Caco-2 (cell line): Measurements from ENCODE around the gene TP53I3. TPM values are rescaled to one million over a fixed set of nuclear protein-coding genes. Genes with fewer than 3 reads are reported as not detected.
A peak's percentile ranks its signal among the peaks of the same experiment; 100 is the strongest.

Experiments
- BruUV-seq: library from RNA; stranded (reverse); fragments of 400-500 nt; replicated peaks from 2 replicates; lab custom pipeline; 2021; lab: Mats Ljungman, UMichigan
- CTCF ChIA-PET: fragments of 300-600 bp; sonication (Branson Sonifier 250); formaldehyde crosslinking; loops from one replicate; lab custom pipeline; 2022; ENCODE audit warnings: antibody characterized with exemption; lab: Charles Lee
- POLR2A ChIA-PET: fragments of 300-600 bp; sonication (Branson Sonifier 250); formaldehyde crosslinking; loops from one replicate; lab custom pipeline; 2022; ENCODE audit warnings: antibody characterized with exemption; lab: Charles Lee
- DNase-seq, 2 experiments: peaks; one replicate each; pipeline versions ENCODE4 v3.0.0 to v3.0.0-alpha.2; 2020 to 2022
- H3K27me3 ChIP-seq: replicated peaks from 2 replicates; pipeline ENCODE4 v1.6.0; 2011; ENCODE audit warnings: low read length; ENCODE audit not compliant: control insufficient read depth, insufficient read depth
- H3K36me3 ChIP-seq: 2 replicates; pipeline ENCODE4 v1.5.1; 2011; ENCODE audit warnings: low read length; ENCODE audit not compliant: control insufficient read depth, insufficient read depth
- H3K4me1 ChIP-seq: fragments of 250-450 bp; sonication (Bioruptor Pico); 2 replicates; pipeline ENCODE4 v1.5.1; 2020; ENCODE audit warnings: mild to moderate bottlenecking
- H3K4me3 ChIP-seq: 2 replicates; pipeline ENCODE4 v1.5.1; 2011; ENCODE audit warnings: low read depth, mild to moderate bottlenecking, control low read depth, low read length
- H3K9me3 ChIP-seq: fragments of 250-450 bp; sonication (Bioruptor Pico); 2 replicates; pipeline ENCODE4 v1.5.1; 2020; ENCODE audit warnings: mild to moderate bottlenecking, moderate library complexity
- H3K27ac Mint-ChIP-seq: one replicate; pipeline ENCODE4 v1.8.0; 2022; ENCODE audit warnings: mixed read lengths; ENCODE audit not compliant: unreplicated experiment
- H3K27me3 Mint-ChIP-seq: one replicate; pipeline ENCODE4 v1.8.0; 2022; ENCODE audit warnings: mixed read lengths; ENCODE audit not compliant: insufficient read depth, unreplicated experiment
- H3K36me3 Mint-ChIP-seq: one replicate; pipeline ENCODE4 v1.8.0; 2022; ENCODE audit warnings: mild to moderate bottlenecking, mixed read lengths; ENCODE audit not compliant: insufficient read depth, unreplicated experiment
- H3K4me1 Mint-ChIP-seq: one replicate; pipeline ENCODE4 v1.8.0; 2022; ENCODE audit warnings: low read depth, mixed read lengths; ENCODE audit not compliant: unreplicated experiment
- H3K4me3 Mint-ChIP-seq: one replicate; pipeline ENCODE4 v1.8.0; 2022; ENCODE audit warnings: mild to moderate bottlenecking, moderate library complexity, mixed read lengths; ENCODE audit not compliant: unreplicated experiment
- H3K9me3 Mint-ChIP-seq: one replicate; pipeline ENCODE4 v1.8.0; 2022; ENCODE audit warnings: mixed read lengths; ENCODE audit not compliant: unreplicated experiment
- intact Hi-C: fragments of 100-400 bp; cut with micrococcal nuclease; formaldehyde crosslinking; loops from one replicate; pipeline ENCODE4 v1.10.0; 2022; ENCODE audit not compliant: unreplicated experiment
- total RNA-seq: library from RNA; stranded (reverse); gene quantifications from 2 replicates; pipeline ENCODE4 v1.2.3, GENCODE V29; 2022
- TF ChIP-seq, protein P1 (sequence below), 2 experiments: fragments of 200-600 bp in 1 of 2; IDR thresholded peaks; 1 replicate in 1 of 2; 2 replicates in 1 of 2; pipeline versions ENCODE4 v1.5.1 to v1.8.0; 2011 to 2022; ENCODE audit warnings: antibody characterized with exemption in 1 of 2, control low read depth in 1 of 2, inconsistent platforms in 1 of 2, low read depth in 1 of 2, low read length in 1 of 2, mild to moderate bottlenecking in 1 of 2, moderate library complexity in 1 of 2; ENCODE audit not compliant: insufficient read depth in 1 of 2, severe bottlenecking in 1 of 2, unreplicated experiment in 1 of 2

The TP53I3 gene
- total RNA-seq, 1 experiment from 2014 or later, result 28.1 TPM

DNA sequence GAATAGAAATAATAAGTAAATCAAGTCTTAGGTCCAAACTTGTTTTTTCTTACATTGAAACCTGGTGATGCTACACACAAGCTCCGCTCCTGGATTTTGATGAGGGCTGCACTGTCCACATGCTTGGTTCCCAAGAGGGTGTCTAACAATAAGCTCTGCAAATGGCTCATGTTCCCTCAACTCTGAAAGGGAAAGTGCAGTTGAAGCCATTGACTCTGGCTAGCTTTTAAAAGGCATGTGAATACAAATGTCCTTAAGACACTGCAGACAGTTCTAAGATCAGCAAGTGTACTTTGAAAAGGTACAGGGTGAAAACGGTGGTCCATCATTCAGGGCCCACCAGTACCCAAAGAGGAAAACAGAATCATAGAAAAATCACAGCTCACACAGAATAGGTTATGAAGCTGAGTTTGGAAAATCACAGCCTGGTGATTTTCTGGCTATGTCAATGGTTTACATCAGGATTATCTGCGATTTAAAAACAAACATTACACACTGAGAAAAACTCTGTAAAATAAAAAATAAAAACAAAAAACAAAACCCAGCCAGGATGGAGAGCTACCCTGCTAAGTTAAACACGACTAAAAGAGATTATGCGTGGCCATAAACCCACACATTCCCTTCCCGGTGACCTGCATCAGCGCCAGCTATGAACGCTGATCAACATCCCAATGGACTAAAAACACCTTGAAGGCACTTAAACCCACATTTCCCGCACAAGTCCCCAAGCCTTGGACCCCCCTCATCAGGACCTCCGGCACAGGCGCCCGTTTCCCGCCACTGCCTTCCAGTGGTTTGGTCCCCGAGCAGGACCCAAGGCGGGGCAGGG lies 37.9 kb upstream of the TP53I3 start:
- Histone ChIP-seq H3K9me3 (no peaks in the 10 kb centered on the region), H3K36me3 (no peaks in the 10 kb centered on the region), H3K4me3 (peak overlapping the region; percentile 97), H3K27me3 (no peaks in the 10 kb centered on the region), H3K4me1 (no peaks in the 10 kb centered on the region)
- Mint-ChIP-seq H3K27ac (peak overlapping the region; percentile 88), H3K9me3 (no peaks in the 10 kb centered on the region), H3K4me1 (peaks cover 23% of the 10 kb centered on the region), H3K4me3 (peak overlapping the region; percentile 82), H3K36me3 (no peaks in the 10 kb centered on the region), H3K27me3 (no peaks in the 10 kb centered on the region)
- TF ChIP-seq, protein P1, sequence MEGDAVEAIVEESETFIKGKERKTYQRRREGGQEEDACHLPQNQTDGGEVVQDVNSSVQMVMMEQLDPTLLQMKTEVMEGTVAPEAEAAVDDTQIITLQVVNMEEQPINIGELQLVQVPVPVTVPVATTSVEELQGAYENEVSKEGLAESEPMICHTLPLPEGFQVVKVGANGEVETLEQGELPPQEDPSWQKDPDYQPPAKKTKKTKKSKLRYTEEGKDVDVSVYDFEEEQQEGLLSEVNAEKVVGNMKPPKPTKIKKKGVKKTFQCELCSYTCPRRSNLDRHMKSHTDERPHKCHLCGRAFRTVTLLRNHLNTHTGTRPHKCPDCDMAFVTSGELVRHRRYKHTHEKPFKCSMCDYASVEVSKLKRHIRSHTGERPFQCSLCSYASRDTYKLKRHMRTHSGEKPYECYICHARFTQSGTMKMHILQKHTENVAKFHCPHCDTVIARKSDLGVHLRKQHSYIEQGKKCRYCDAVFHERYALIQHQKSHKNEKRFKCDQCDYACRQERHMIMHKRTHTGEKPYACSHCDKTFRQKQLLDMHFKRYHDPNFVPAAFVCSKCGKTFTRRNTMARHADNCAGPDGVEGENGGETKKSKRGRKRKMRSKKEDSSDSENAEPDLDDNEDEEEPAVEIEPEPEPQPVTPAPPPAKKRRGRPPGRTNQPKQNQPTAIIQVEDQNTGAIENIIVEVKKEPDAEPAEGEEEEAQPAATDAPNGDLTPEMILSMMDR (IDR thresholded peaks at IDR 0.05; ENCODE audit: insufficient read depth in 1 of 2, low read depth in 1 of 2, low read length in 1 of 2, severe bottlenecking in 1 of 2, unreplicated experiment in 1 of 2), result no peak
- POLR2A ChIA-PET, result interaction anchor here (0.7 to 1.6 kb wide), 4 partner anchors 39 to 670 kb away, joined by 3 to 8 read pairs (median 7); partner anchors contain the start of genes ATAD2B, SF3B6 and TP53I3
- DNase-seq, result no peak
- CTCF ChIA-PET, result interaction anchor here (1.1 to 1.3 kb wide), 3 partner anchors 39 to 182 kb away, joined by 3 to 6 read pairs (median 4); partner anchors contain the start of gene UBXN2A
- TSS peak; percentile 83 for BruUV-seq
- intact Hi-C loops, result loop anchor here (1.0 kb wide), 2 partner anchors 38 to 46 kb away; partner anchors contain the start of genes SF3B6 and TP53I3

DNA sequence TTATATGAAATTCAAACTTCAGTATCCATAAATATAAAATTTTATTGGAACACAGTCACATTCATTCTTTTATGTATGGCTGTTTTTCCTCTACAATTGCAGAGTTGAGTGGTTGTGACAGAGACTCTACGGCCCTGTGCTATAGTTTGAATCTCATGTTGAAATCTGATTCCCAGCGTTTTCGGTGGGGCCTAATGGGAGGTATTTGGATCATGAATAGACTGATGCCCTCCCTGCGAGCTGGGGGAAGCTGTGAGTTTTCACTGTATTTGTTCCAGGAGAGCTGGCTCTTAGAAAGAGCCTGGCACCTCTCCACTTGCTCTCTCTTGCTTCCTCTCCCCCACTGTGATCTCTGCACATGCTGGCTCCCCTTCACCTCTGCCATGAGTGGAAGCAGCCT lies 36.8 kb upstream of the TP53I3 start:
- intact Hi-C loops, result no loop called here
- CTCF ChIA-PET, result no interaction called here
- no peak for DNase-seq
- Mint-ChIP-seq H3K36me3 (no peaks in the 10 kb centered on the region), H3K9me3 (no peaks in the 10 kb centered on the region), H3K4me1 (peaks cover 23% of the 10 kb centered on the region), H3K27me3 (no peaks in the 10 kb centered on the region), H3K4me3 (no peak overlapping the region), H3K27ac (no peak overlapping the region)
- TF ChIP-seq, protein P1 (IDR thresholded peaks at IDR 0.05; ENCODE audit: insufficient read depth in 1 of 2, low read depth in 1 of 2, low read length in 1 of 2, severe bottlenecking in 1 of 2, unreplicated experiment in 1 of 2), result no peak
- Histone ChIP-seq H3K4me3 (no peak overlapping the region), H3K27me3 (no peaks in the 10 kb centered on the region), H3K36me3 (no peaks in the 10 kb centered on the region), H3K4me1 (no peaks in the 10 kb centered on the region), H3K9me3 (no peaks in the 10 kb centered on the region)
- POLR2A ChIA-PET, result interaction anchor here (0.6 to 1.5 kb wide), 2 partner anchors 38 to 128 kb away, joined by 3 to 7 read pairs; partner anchors contain the start of gene TP53I3
- BruUV-seq, result no TSS peak

DNA sequence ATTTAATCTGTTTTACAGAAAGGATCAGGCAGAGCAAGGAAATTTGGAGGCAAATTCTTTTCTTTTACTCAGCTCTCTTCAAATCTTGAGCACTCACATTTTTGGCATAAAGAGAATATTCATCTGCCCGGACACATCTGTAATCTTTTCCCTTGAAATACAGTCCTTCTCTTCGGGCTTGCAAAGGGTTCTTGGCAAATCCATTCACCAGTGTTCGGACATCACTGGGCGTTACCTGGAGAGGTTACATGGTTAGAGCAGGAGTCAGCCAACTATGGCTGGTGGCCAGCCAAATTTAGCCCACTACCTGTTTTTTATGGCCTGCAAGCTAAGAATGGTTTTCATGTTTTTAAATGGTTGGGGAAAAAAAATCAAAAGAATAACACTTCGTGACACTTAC lies 36.4 kb upstream of the TP53I3 start:
- Mint-ChIP-seq H3K9me3 (no peaks in the 10 kb centered on the region), H3K27ac (no peak overlapping the region), H3K4me1 (peaks cover 23% of the 10 kb centered on the region), H3K27me3 (no peaks in the 10 kb centered on the region), H3K4me3 (no peak overlapping the region), H3K36me3 (no peaks in the 10 kb centered on the region)
- intact Hi-C loops, result no loop called here
- Histone ChIP-seq H3K36me3 (no peaks in the 10 kb centered on the region), H3K9me3 (no peaks in the 10 kb centered on the region), H3K4me3 (no peak overlapping the region), H3K27me3 (no peaks in the 10 kb centered on the region), H3K4me1 (no peaks in the 10 kb centered on the region)
- CTCF ChIA-PET, result interaction anchor here (0.9 kb wide), 1 partner anchor 37 kb away, joined by 3 read pairs; the partner anchor contains the start of gene TP53I3
- BruUV-seq, result no TSS peak
- DNase-seq, result no peak
- TF ChIP-seq, protein P1 (IDR thresholded peaks at IDR 0.05; ENCODE audit: insufficient read depth in 1 of 2, low read depth in 1 of 2, low read length in 1 of 2, severe bottlenecking in 1 of 2, unreplicated experiment in 1 of 2), result no peak
- POLR2A ChIA-PET, result no interaction called here
